NCI-H146 treated with DMSO at 0.1 percent for 48 hours (cell line): ENCODE measurements around the gene NOX4.
"Not testable (repeated sequence)": the region's sequence is repeated elsewhere in the genome, so short reads cannot be mapped to it uniquely, and the experiment has no call there.

ENCODE experiments used
- DNase-seq: peaks from one replicate; lab custom pipeline; 2025; ENCODE audit not compliant: unreplicated experiment; lab: John Stamatoyannopoulos, UW

The NOX4 gene

GRCh38 chr11:89463266-89463780 lies 27.9 kb downstream of the NOX4 start:
- DNase-seq, result no peak

- DNase-seq, result no peak
Observed at GRCh38 chr11:89458716-89459115, 32.5 kb downstream of the NOX4 start.

GRCh38 chr11:89457190-89457589 lies 34.0 kb downstream of the NOX4 start:
- no peak for DNase-seq

GRCh38 chr11:89456681-89457080 lies 34.5 kb downstream of the NOX4 start:
- no peak for DNase-seq

- no peak for DNase-seq
Observed at GRCh38 chr11:89452780-89453179, 38.4 kb downstream of the NOX4 start.

GRCh38 chr11:89447845-89448244 lies 43.3 kb downstream of the NOX4 start:
- no peak for DNase-seq

GRCh38 chr11:89443361-89444322 lies 47.5 kb downstream of the NOX4 start:
- DNase-seq, result no peak

- no peak for DNase-seq
Observed at GRCh38 chr11:89442801-89443200, 48.4 kb downstream of the NOX4 start.

GRCh38 chr11:89441606-89442005 lies 49.6 kb downstream of the NOX4 start:
- no peak for DNase-seq

GRCh38 chr11:89437317-89437716 lies 53.9 kb downstream of the NOX4 start:
- DNase-seq, result no peak

- no peak for DNase-seq
Observed at GRCh38 chr11:89436071-89436470, 55.1 kb downstream of the NOX4 start.

GRCh38 chr11:89433278-89433677 lies 57.9 kb downstream of the NOX4 start:
- no peak for DNase-seq

- DNase-seq, result not testable (repeated sequence)
Observed at GRCh38 chr11:89432182-89432581, 59.0 kb downstream of the NOX4 start.

GRCh38 chr11:89426501-89426900 lies 64.7 kb downstream of the NOX4 start:
- DNase-seq, result not testable (repeated sequence)

- DNase-seq, result no peak
Observed at GRCh38 chr11:89421718-89422117, 69.5 kb downstream of the NOX4 start.

GRCh38 chr11:89420981-89421380 lies 70.2 kb downstream of the NOX4 start:
- no peak for DNase-seq

- no peak for DNase-seq
Observed at GRCh38 chr11:89416961-89417360, 74.2 kb downstream of the NOX4 start.

GRCh38 chr11:89411112-89411511 lies 80.1 kb downstream of the NOX4 start:
- DNase-seq, result not testable (repeated sequence)

- DNase-seq, result not testable (repeated sequence)
Observed at GRCh38 chr11:89410666-89411065, 80.5 kb downstream of the NOX4 start.

GRCh38 chr11:89408441-89408840 lies 82.7 kb downstream of the NOX4 start:
- not testable (repeated sequence) for DNase-seq

- no peak for DNase-seq
Observed at GRCh38 chr11:89405629-89406028, 85.5 kb downstream of the NOX4 start.

- DNase-seq, result not testable (repeated sequence)
Observed at GRCh38 chr11:89391654-89392053, 99.5 kb downstream of the NOX4 start.
